ENCODE results near the gene GPATCH11.

DNA sequence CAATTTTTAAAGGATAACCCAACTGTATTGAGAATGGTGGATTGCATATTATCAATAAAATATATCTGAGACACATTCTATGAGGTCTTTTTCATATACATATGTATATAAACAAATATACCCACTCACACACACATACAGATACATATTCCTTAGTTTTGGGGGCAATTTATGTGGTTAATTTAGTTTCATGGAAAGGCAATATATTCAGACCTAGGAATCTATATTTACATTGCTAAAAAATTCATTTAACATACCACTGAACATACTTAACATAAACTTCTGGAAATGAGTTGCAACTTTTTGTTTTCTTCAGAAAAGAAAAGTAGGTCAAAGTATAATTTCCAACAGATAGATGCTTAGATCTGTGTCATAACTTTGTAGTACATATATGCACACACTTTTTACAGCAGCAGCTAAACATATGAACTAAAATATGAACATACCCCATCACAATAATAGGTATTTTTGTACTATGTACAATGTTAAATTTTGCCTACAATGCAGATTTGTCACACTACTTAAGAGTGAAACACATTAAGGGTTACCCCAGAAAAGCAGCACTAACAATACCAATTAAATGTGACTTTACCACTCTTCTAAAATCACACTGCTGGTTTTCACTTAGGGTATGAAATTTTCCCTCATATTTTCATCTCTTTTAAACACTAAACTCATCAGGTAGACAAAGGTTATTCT, 23.2 kb upstream of the GPATCH11 start:
- TF ChIP-seq FOXM1 (IDR thresholded peaks at IDR 0.05; ENCODE audit: borderline replicate concordance) (no peak), BHLHE40 (IDR thresholded peaks at IDR 0.05; ENCODE audit: borderline replicate concordance) (no peak), TARDBP (IDR thresholded peaks at IDR 0.05) (no peak), SUZ12 (IDR thresholded peaks at IDR 0.05) (no peak), ELF4 (IDR thresholded peaks at IDR 0.05) (no peak), L3MBTL2 (conservative IDR thresholded peaks at IDR 0.05) (no peak), NFRKB (IDR thresholded peaks at IDR 0.05) (no peak), SP1 (IDR thresholded peaks at IDR 0.05) (no peak)
